ENCODE measurements around the gene LRP11.

GRCh38 chr6:149863698-149864577 lies at the start of gene LRP11:
- no peak for TF ChIP-seq POLR2A (IDR thresholded peaks at IDR 0.05)
- no peak for TF ChIP-seq CTCF (IDR thresholded peaks at IDR 0.05)

Data from lower leg skin (tissue), 3 donors.